Loucy (cell line): ENCODE data around the gene DENND4A.

Experiments
- H2AFZ ChIP-seq: fragments of 200-600 bp; sonication (generic); 2 replicates; pipeline ENCODE4 v1.6.0; 2016; ENCODE audit warnings: antibody characterized with exemption, mild to moderate bottlenecking, low read length, moderate library complexity
- H3F3A ChIP-seq: fragments of 200-600 bp; 2 replicates; pipeline ENCODE4 v1.6.0; 2016; ENCODE audit warnings: antibody characterized with exemption, low read depth, mild to moderate bottlenecking
- H3K27me3 ChIP-seq: fragments of 200-600 bp; sonication (generic); 2 replicates; pipeline ENCODE4 v1.6.1; 2014; ENCODE audit warnings: low read length, mild to moderate bottlenecking; ENCODE audit not compliant: insufficient read depth, poor library complexity, severe bottlenecking
- H3K36me3 ChIP-seq: fragments of 200-600 bp; sonication (generic); 2 replicates; pipeline ENCODE4 v1.6.1; 2016; ENCODE audit warnings: low read length; ENCODE audit not compliant: insufficient read depth
- H3K4me1 ChIP-seq: fragments of 200-600 bp; sonication (generic); 2 replicates; pipeline ENCODE4 v1.5.1; 2014; ENCODE audit warnings: low read length, mild to moderate bottlenecking; ENCODE audit not compliant: insufficient read depth, poor library complexity, severe bottlenecking
- H3K4me2 ChIP-seq: fragments of 200-600 bp; sonication (generic); 2 replicates; pipeline ENCODE4 v1.6.0; 2014; ENCODE audit warnings: antibody characterized with exemption, low read length, low read depth, mild to moderate bottlenecking; ENCODE audit not compliant: poor library complexity, severe bottlenecking
- H3K4me3 ChIP-seq: fragments of 200-600 bp; sonication (generic); 2 replicates; pipeline ENCODE4 v1.5.1; 2014; ENCODE audit warnings: low read length, mild to moderate bottlenecking, mixed read lengths; ENCODE audit not compliant: poor library complexity, severe bottlenecking
- H3K79me2 ChIP-seq: fragments of 200-600 bp; sonication (generic); 2 replicates; pipeline ENCODE4 v1.6.1; 2014; ENCODE audit warnings: low read length; ENCODE audit not compliant: insufficient read depth
- H3K9ac ChIP-seq: fragments of 200-600 bp; sonication (generic); 2 replicates; pipeline ENCODE4 v1.6.0; 2014; ENCODE audit warnings: mild to moderate bottlenecking, low read depth, low read length, moderate library complexity; ENCODE audit not compliant: poor library complexity, severe bottlenecking
- H3K9me2 ChIP-seq: fragments of 200-600 bp; sonication (generic); replicated peaks from 2 replicates; pipeline ENCODE4 v1.6.1; 2016; ENCODE audit warnings: low read depth, low read length, mixed read lengths
- H3K9me3 ChIP-seq: fragments of 200-600 bp; sonication (generic); 2 replicates; pipeline ENCODE4 v1.6.1; 2014; ENCODE audit warnings: mild to moderate bottlenecking, antibody characterized with exemption, low read length, low read depth; ENCODE audit not compliant: insufficient read depth
- H4K20me1 ChIP-seq: fragments of 200-600 bp; sonication (generic); 2 replicates; pipeline ENCODE4 v1.6.0; 2014; ENCODE audit warnings: antibody characterized with exemption, low read length, mild to moderate bottlenecking; ENCODE audit not compliant: insufficient read depth, poor library complexity, severe bottlenecking
- CTCF ChIP-seq: fragments of 200-600 bp; sonication (generic); conservative IDR thresholded peaks from 2 replicates; pipeline ENCODE4 v1.5.1; 2014; ENCODE audit warnings: mild to moderate bottlenecking, antibody characterized with exemption, low read length
- EZH2phosphoT487 ChIP-seq: fragments of 200-600 bp; IDR thresholded peaks from 2 replicates; pipeline ENCODE4 v1.6.1; 2018; ENCODE audit warnings: antibody characterized with exemption, mild to moderate bottlenecking, moderate library complexity, borderline replicate concordance

The DENND4A gene

GRCh38 chr15:65751431-65751830 is 40.7 kb downstream of the DENND4A start:
- TF ChIP-seq CTCF (no peak), EZH2phosphoT487 (no peak)
- H4K20me1 ChIP-seq: no peaks in the 10 kb centered on the region
- no peaks in the 10 kb centered on the region for H3K9me2 ChIP-seq
- H3K36me3 ChIP-seq: peaks cover 7% of the 10 kb centered on the region; the same call in 1 of the 2 replicates
- no peaks in the 10 kb centered on the region for H3K79me2 ChIP-seq
- no peak overlapping the region for H3K4me2 ChIP-seq
- H3K9ac ChIP-seq: no peak overlapping the region
- H3K27me3 ChIP-seq: no peaks in the 10 kb centered on the region
- no peaks in the 10 kb centered on the region for H3F3A ChIP-seq
- no peaks in the 10 kb centered on the region for H3K9me3 ChIP-seq
- H3K4me3 ChIP-seq: no peak overlapping the region
- no peak overlapping the region for H2AFZ ChIP-seq
- no peaks in the 10 kb centered on the region for H3K4me1 ChIP-seq

GRCh38 chr15:65747265-65747664 is 44.8 kb downstream of the DENND4A start:
- H3K79me2 ChIP-seq: no peaks in the 10 kb centered on the region
- no peaks in the 10 kb centered on the region for H3K9me3 ChIP-seq
- no peaks in the 10 kb centered on the region for H3K4me1 ChIP-seq
- H3F3A ChIP-seq: no peaks in the 10 kb centered on the region
- H3K27me3 ChIP-seq: no peaks in the 10 kb centered on the region
- H3K9ac ChIP-seq: no peak overlapping the region
- H3K4me3 ChIP-seq: no peak overlapping the region
- TF ChIP-seq EZH2phosphoT487: no peak
- TF ChIP-seq CTCF: no peak
- no peak overlapping the region for H3K4me2 ChIP-seq
- no peaks in the 10 kb centered on the region for H4K20me1 ChIP-seq
- H3K9me2 ChIP-seq: no peaks in the 10 kb centered on the region
- peaks cover 7% of the 10 kb centered on the region; the same call in 1 of the 2 replicates for H3K36me3 ChIP-seq
- H2AFZ ChIP-seq: no peak overlapping the region

GRCh38 chr15:65743637-65744252 is 48.3 kb downstream of the DENND4A start:
- Histone ChIP-seq H3K79me2 (no peaks in the 10 kb centered on the region), H3K4me3 (no peak overlapping the region), H3K27me3 (no peaks in the 10 kb centered on the region), H3K9me2 (no peaks in the 10 kb centered on the region), H3K4me2 (no peak overlapping the region), H4K20me1 (no peaks in the 10 kb centered on the region), H3K9ac (no peak overlapping the region), H2AFZ (no peak overlapping the region), H3K9me3 (no peaks in the 10 kb centered on the region), H3K4me1 (no peaks in the 10 kb centered on the region), H3K36me3 (no peaks in the 10 kb centered on the region), H3F3A (no peaks in the 10 kb centered on the region)
- no peak for TF ChIP-seq CTCF
- TF ChIP-seq EZH2phosphoT487: no peak
